ENCODE results near the gene USB1. TPM values are rescaled to one million over a fixed set of nuclear protein-coding genes. Genes with fewer than 3 reads are reported as not detected.

The USB1 gene
- total and polyA plus RNA-seq, 2 experiments from 2014 or later: 7.6 to 48.4 TPM

DNA sequence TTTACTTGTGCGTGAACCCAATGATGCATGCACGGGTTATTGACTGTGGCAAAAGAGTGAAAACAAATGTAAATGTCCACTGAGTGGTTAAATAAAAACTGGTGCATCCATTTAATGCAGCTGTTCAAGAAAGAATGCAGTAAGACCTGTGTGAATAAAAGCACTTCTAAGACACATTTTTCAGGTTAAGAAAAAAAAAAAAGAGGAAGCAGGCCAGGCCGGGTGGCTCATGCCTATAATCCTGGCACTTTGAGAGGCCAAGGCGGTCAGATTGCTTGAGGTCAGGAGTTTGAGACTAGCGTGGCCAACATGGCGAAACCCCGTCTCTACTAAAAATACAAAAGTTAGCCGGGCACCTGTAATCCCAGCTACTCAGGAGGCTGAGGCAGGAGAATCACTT, 42.1 kb upstream of the USB1 start:
- no peak overlapping the region for H3K27ac ChIP-seq
- no peaks in the 10 kb centered on the region for H3K36me3 ChIP-seq (ENCODE audit: low read depth)
- H3K27me3 ChIP-seq (replicated peaks; ENCODE audit: insufficient read depth): peaks cover 17% of the 10 kb centered on the region
- in situ Hi-C loops (cut with MboI): no loop called here
- no peaks in the 10 kb centered on the region for H3F3A ChIP-seq (ENCODE audit: insufficient read depth)
- H4K20me1 ChIP-seq (ENCODE audit: insufficient read depth): no peaks in the 10 kb centered on the region
- no peak overlapping the region for H2AFZ ChIP-seq
- H3K79me2 ChIP-seq (ENCODE audit: insufficient read depth): no peaks in the 10 kb centered on the region
- no peak for DNase-seq
- WGBS, 2 experiments (ENCODE audit: low coverage in 1 of 2, low lambda C conversion rate in 2 of 2, missing lambda C conversion rate in 2 of 2): 63 to 68% methylated on average over 8 of the region's 8 CpGs
- H3K9me2 ChIP-seq (ENCODE audit: insufficient read depth): no peaks in the 10 kb centered on the region
- H3K4me3 ChIP-seq: no peak overlapping the region
- H3K4me2 ChIP-seq (ENCODE audit: unreplicated experiment): no peak overlapping the region
- H3K9me3 ChIP-seq (ENCODE audit: low read depth): no peaks in the 10 kb centered on the region
- TF ChIP-seq EZH2phosphoT487 (IDR thresholded peaks at IDR 0.05; ENCODE audit: insufficient read depth, low read depth) (no peak), EZH2 (IDR thresholded peaks at IDR 0.05; ENCODE audit: insufficient read depth, poor library complexity, severe bottlenecking) (no peak)
- H3K9ac ChIP-seq: no peak overlapping the region
- H3K4me1 ChIP-seq (ENCODE audit: insufficient read depth): no peaks in the 10 kb centered on the region

DNA sequence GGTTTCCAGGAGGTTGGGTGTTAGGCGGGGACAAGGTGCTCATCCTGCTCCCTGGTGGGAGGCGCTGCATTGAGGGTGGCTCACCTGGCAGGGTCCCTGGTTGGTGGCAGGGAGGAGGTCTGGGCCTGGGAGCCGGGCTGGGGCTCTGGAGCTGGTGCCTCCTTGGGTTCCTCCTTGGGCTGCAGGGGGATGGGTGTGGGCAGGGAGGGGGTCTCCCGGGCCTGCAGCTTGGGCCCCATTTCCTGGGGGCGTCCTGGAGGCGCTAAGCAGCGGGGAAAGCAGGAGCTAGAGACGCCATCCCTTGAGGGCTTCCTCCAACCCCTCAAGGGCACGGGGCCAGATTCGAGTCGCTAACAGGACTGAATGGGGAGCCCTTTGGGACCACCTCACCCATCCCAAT, 41.4 kb upstream of the USB1 start:
- Histone ChIP-seq H3K9me2 (ENCODE audit: insufficient read depth) (no peaks in the 10 kb centered on the region), H3F3A (ENCODE audit: insufficient read depth) (no peaks in the 10 kb centered on the region), H2AFZ (no peak overlapping the region), H3K36me3 (ENCODE audit: low read depth) (no peaks in the 10 kb centered on the region), H3K27me3 (replicated peaks; ENCODE audit: insufficient read depth) (peaks cover 17% of the 10 kb centered on the region), H3K27ac (no peak overlapping the region), H3K4me2 (ENCODE audit: unreplicated experiment) (no peak overlapping the region), H3K4me1 (ENCODE audit: insufficient read depth) (no peaks in the 10 kb centered on the region), H4K20me1 (ENCODE audit: insufficient read depth) (no peaks in the 10 kb centered on the region), H3K9me3 (ENCODE audit: low read depth) (no peaks in the 10 kb centered on the region), H3K79me2 (ENCODE audit: insufficient read depth) (no peaks in the 10 kb centered on the region), H3K4me3 (no peak overlapping the region), H3K9ac (no peak overlapping the region)
- DNase-seq: no peak
- TF ChIP-seq EZH2phosphoT487 (IDR thresholded peaks at IDR 0.05; ENCODE audit: insufficient read depth, low read depth): no peak
- TF ChIP-seq EZH2 (IDR thresholded peaks at IDR 0.05; ENCODE audit: insufficient read depth, poor library complexity, severe bottlenecking): no peak
- in situ Hi-C loops (cut with MboI): no loop called here
- 63 to 68% methylated on average over 8 to 9 of the region's 11 CpGs for WGBS, 2 experiments (ENCODE audit: low coverage in 1 of 2, low lambda C conversion rate in 2 of 2, missing lambda C conversion rate in 2 of 2)

DNA sequence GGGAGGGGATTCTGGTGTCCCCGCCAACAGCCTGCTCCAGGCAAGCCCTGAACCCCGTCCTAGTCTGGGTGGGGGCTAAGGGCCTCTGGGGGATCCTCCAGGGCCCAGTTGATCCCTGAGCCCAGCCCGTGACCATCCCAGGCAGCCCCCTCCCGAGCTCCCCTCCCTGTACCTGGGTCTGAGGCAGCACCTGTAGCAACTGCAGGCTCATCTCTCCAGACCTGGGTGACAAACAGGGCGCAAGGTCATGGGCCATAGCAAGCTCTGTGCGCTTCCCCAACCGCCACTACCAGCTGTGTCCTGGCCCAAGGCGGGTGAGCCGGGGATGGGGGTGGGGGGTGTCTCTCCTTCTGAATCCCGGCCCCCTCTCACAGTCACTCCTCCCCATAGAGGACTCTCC, 40.9 kb upstream of the USB1 start:
- TF ChIP-seq EZH2phosphoT487 (IDR thresholded peaks at IDR 0.05; ENCODE audit: insufficient read depth, low read depth) (no peak), EZH2 (IDR thresholded peaks at IDR 0.05; ENCODE audit: insufficient read depth, poor library complexity, severe bottlenecking) (no peak)
- H3K27ac ChIP-seq: no peak overlapping the region
- in situ Hi-C loops (cut with MboI): no loop called here
- WGBS, 2 experiments (ENCODE audit: low coverage in 1 of 2, low lambda C conversion rate in 2 of 2, missing lambda C conversion rate in 2 of 2): 56 to 63% methylated on average over 7 to 10 of the region's 10 CpGs
- no peak overlapping the region for H3K4me3 ChIP-seq
- no peaks in the 10 kb centered on the region for H3K36me3 ChIP-seq (ENCODE audit: low read depth)
- no peaks in the 10 kb centered on the region for H4K20me1 ChIP-seq (ENCODE audit: insufficient read depth)
- H3K9me3 ChIP-seq (ENCODE audit: low read depth): no peaks in the 10 kb centered on the region
- no peak overlapping the region for H3K9ac ChIP-seq
- peaks cover 17% of the 10 kb centered on the region for H3K27me3 ChIP-seq (replicated peaks; ENCODE audit: insufficient read depth)
- H3K79me2 ChIP-seq (ENCODE audit: insufficient read depth): no peaks in the 10 kb centered on the region
- no peak for DNase-seq
- H3K9me2 ChIP-seq (ENCODE audit: insufficient read depth): no peaks in the 10 kb centered on the region
- no peak overlapping the region for H3K4me2 ChIP-seq (ENCODE audit: unreplicated experiment)
- no peaks in the 10 kb centered on the region for H3F3A ChIP-seq (ENCODE audit: insufficient read depth)
- no peaks in the 10 kb centered on the region for H3K4me1 ChIP-seq (ENCODE audit: insufficient read depth)
- H2AFZ ChIP-seq: no peak overlapping the region

DNA sequence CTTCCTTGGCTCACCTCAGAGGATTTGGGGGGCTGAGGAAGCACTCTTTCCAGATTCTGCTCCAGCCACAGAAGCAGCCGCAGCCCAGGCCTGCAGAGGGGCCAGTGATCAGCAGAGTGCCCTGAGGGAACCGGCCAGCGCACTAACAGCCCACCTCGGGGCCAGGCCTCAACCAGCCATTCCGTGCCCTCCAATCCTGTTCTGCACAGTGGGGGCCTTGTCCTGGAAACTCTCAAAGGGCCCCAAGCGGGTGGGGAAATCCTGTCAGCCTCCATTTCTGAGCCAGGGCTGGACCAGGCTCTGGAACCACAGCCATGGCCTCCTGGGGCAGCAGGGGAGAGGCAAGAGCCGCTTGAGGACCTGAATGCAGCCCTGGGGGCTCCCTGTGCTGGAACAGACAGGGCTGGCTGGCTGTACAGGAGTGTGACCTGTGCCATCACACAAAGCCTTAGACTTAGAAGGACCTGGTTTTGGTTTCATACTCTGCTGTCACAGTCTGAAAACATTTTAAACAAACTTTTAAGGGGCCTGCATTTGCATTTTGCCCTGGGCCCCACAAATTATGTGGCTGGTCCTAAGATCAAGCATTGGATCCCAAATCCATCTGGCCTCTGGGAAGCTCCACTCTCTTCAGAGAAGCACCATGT, 40.3 kb upstream of the USB1 start:
- Histone ChIP-seq H3K27ac (no peak overlapping the region), H3K9me3 (ENCODE audit: low read depth) (no peaks in the 10 kb centered on the region), H3K36me3 (ENCODE audit: low read depth) (no peaks in the 10 kb centered on the region), H3F3A (ENCODE audit: insufficient read depth) (no peaks in the 10 kb centered on the region), H2AFZ (no peak overlapping the region), H3K79me2 (ENCODE audit: insufficient read depth) (no peaks in the 10 kb centered on the region), H3K27me3 (replicated peaks; ENCODE audit: insufficient read depth) (peaks cover 17% of the 10 kb centered on the region), H3K4me3 (no peak overlapping the region), H3K4me2 (ENCODE audit: unreplicated experiment) (no peak overlapping the region), H3K9me2 (ENCODE audit: insufficient read depth) (no peaks in the 10 kb centered on the region), H3K4me1 (ENCODE audit: insufficient read depth) (no peaks in the 10 kb centered on the region), H3K9ac (no peak overlapping the region), H4K20me1 (ENCODE audit: insufficient read depth) (no peaks in the 10 kb centered on the region)
- in situ Hi-C loops (cut with MboI): no loop called here
- 53 to 71% methylated on average over 7 of the region's 7 CpGs for WGBS, 2 experiments (ENCODE audit: low coverage in 1 of 2, low lambda C conversion rate in 2 of 2, missing lambda C conversion rate in 2 of 2)
- no peak for TF ChIP-seq EZH2phosphoT487 (IDR thresholded peaks at IDR 0.05; ENCODE audit: insufficient read depth, low read depth)
- no peak for TF ChIP-seq EZH2 (IDR thresholded peaks at IDR 0.05; ENCODE audit: insufficient read depth, poor library complexity, severe bottlenecking)
- DNase-seq: no peak
